Measurements from ENCODE around the gene LPIN1. TPM values are rescaled to one million over a fixed set of nuclear protein-coding genes. Genes with fewer than 3 reads are reported as not detected.

The LPIN1 gene
- total RNA-seq, 1 experiment from 2014 or later: 38.5 TPM

GRCh38 chr2:11824901-11825828 is 78.7 kb downstream of the LPIN1 start:
- TF ChIP-seq CTCF (conservative IDR thresholded peaks at IDR 0.05; ENCODE audit: low read depth, low read length) (no peak), EZH2 (IDR thresholded peaks at IDR 0.05; ENCODE audit: borderline replicate concordance, low read depth, low read length, poor library complexity, severe bottlenecking) (no peak)
- Histone ChIP-seq H3K4me1 (ENCODE audit: insufficient read depth, low read length, poor library complexity, severe bottlenecking) (peaks cover 12% of the 10 kb centered on the region), H3K9me3 (ENCODE audit: low read depth, low read length, poor library complexity, severe bottlenecking) (no peaks in the 10 kb centered on the region), H3K4me3 (ENCODE audit: low read depth, low read length, poor library complexity, severe bottlenecking) (no peak overlapping the region), H3K27me3 (replicated peaks; ENCODE audit: insufficient read depth, low read depth, low read length, poor library complexity) (no peaks in the 10 kb centered on the region), H3K27ac (ENCODE audit: low read depth, low read length, poor library complexity, severe bottlenecking) (no peak overlapping the region), H3K36me3 (ENCODE audit: insufficient read depth, low read length, poor library complexity, severe bottlenecking) (peaks cover 44% of the 10 kb centered on the region)
- no peak for DNase-seq (ENCODE audit: low spot score)
- ChIA-PET POLR2A (ENCODE audit: low non-redundant PET) (no interaction called here), CTCF (no interaction called here)
- BruUV-seq (replicated peaks): no TSS peak
- intact Hi-C loops (cut with micrococcal nuclease; ENCODE audit: unreplicated experiment): no loop called here

GRCh38 chr2:11827547-11827946 is 81.1 kb downstream of the LPIN1 start:
- H3K27ac ChIP-seq (ENCODE audit: low read depth, low read length, poor library complexity, severe bottlenecking): no peak overlapping the region
- intact Hi-C loops (cut with micrococcal nuclease; ENCODE audit: unreplicated experiment): no loop called here
- peaks cover 28% of the 10 kb centered on the region for H3K36me3 ChIP-seq (ENCODE audit: insufficient read depth, low read length, poor library complexity, severe bottlenecking)
- H3K9me3 ChIP-seq (ENCODE audit: low read depth, low read length, poor library complexity, severe bottlenecking): no peaks in the 10 kb centered on the region
- H3K4me3 ChIP-seq (ENCODE audit: low read depth, low read length, poor library complexity, severe bottlenecking): no peak overlapping the region
- DNase-seq (ENCODE audit: low spot score): no peak
- peaks cover 32% of the 10 kb centered on the region for H3K4me1 ChIP-seq (ENCODE audit: insufficient read depth, low read length, poor library complexity, severe bottlenecking)
- no peak for TF ChIP-seq EZH2 (IDR thresholded peaks at IDR 0.05; ENCODE audit: borderline replicate concordance, low read depth, low read length, poor library complexity, severe bottlenecking)
- no peak for TF ChIP-seq CTCF (conservative IDR thresholded peaks at IDR 0.05; ENCODE audit: low read depth, low read length)
- no peaks in the 10 kb centered on the region for H3K27me3 ChIP-seq (replicated peaks; ENCODE audit: insufficient read depth, low read depth, low read length, poor library complexity)
- ChIA-PET CTCF (no interaction called here), POLR2A (ENCODE audit: low non-redundant PET) (no interaction called here)
- no TSS peak for BruUV-seq (replicated peaks)

- Histone ChIP-seq H3K27ac (ENCODE audit: low read depth, low read length, poor library complexity, severe bottlenecking) (peak overlapping the region; percentile 99), H3K36me3 (ENCODE audit: insufficient read depth, low read length, poor library complexity, severe bottlenecking) (peaks cover 24% of the 10 kb centered on the region), H3K9me3 (ENCODE audit: low read depth, low read length, poor library complexity, severe bottlenecking) (no peaks in the 10 kb centered on the region), H3K4me1 (ENCODE audit: insufficient read depth, low read length, poor library complexity, severe bottlenecking) (peaks cover 40% of the 10 kb centered on the region), H3K4me3 (ENCODE audit: low read depth, low read length, poor library complexity, severe bottlenecking) (no peak overlapping the region), H3K27me3 (replicated peaks; ENCODE audit: insufficient read depth, low read depth, low read length, poor library complexity) (no peaks in the 10 kb centered on the region)
- TF ChIP-seq EZH2 (IDR thresholded peaks at IDR 0.05; ENCODE audit: borderline replicate concordance, low read depth, low read length, poor library complexity, severe bottlenecking): no peak
- TF ChIP-seq CTCF (conservative IDR thresholded peaks at IDR 0.05; ENCODE audit: low read depth, low read length): no peak
- POLR2A ChIA-PET (ENCODE audit: low non-redundant PET): interaction anchor here (0.6 kb wide), 1 partner anchor 1169 kb away, joined by 3 read pairs; no protein-coding TSS in a partner anchor
- intact Hi-C loops (cut with micrococcal nuclease; ENCODE audit: unreplicated experiment): loop anchor here (1.0 to 2.0 kb wide), 2 partner anchors 1102 to 1178 kb away; no protein-coding TSS in a partner anchor
- BruUV-seq (replicated peaks): no TSS peak
- no peak for DNase-seq (ENCODE audit: low spot score)
- CTCF ChIA-PET: interaction anchor here (0.7 to 0.9 kb wide), 8 partner anchors 135 to 1178 kb away, joined by 3 to 12 read pairs (median 4); partner anchors contain the start of gene TRIB2
Measured at GRCh38 chr2:11828933-11829323, 82.5 kb downstream of the LPIN1 start.
